GM19025 (cell line): ENCODE data around the gene ADPRHL1.
"Not testable (repeated sequence)": the region's sequence is repeated elsewhere in the genome, so short reads cannot be mapped to it uniquely, and the experiment has no call there.

Experiments
- ATAC-seq: cut with Tn5 transposase; IDR thresholded peaks from one replicate; pipeline ENCODE4 v1.9.1; 2021; ENCODE audit warnings: mild to moderate bottlenecking, low read depth, moderate library complexity; ENCODE audit not compliant: unreplicated experiment

ADPRHL1 gene

GRCh38 chr13:113383089-113383488, 70.2 kb downstream of the ADPRHL1 start:
- no peak for ATAC-seq

- not testable (repeated sequence) for ATAC-seq
Measured at GRCh38 chr13:113382542-113382941, 70.7 kb downstream of the ADPRHL1 start.

GRCh38 chr13:113378825-113379224, 74.5 kb downstream of the ADPRHL1 start:
- ATAC-seq: no peak

GRCh38 chr13:113374511-113375175, 78.6 kb downstream of the ADPRHL1 start:
- ATAC-seq: no peak

GRCh38 chr13:113373811-113374485, 79.3 kb downstream of the ADPRHL1 start:
- no peak for ATAC-seq

- ATAC-seq: not testable (repeated sequence)
Measured at GRCh38 chr13:113371701-113372100, 81.6 kb downstream of the ADPRHL1 start.

- no peak for ATAC-seq
Measured at GRCh38 chr13:113371061-113371460, 82.2 kb downstream of the ADPRHL1 start.

- ATAC-seq: no peak
Measured at GRCh38 chr13:113369881-113370280, 83.4 kb downstream of the ADPRHL1 start.

- no peak for ATAC-seq
Measured at GRCh38 chr13:113369189-113369588, 84.1 kb downstream of the ADPRHL1 start.

- not testable (repeated sequence) for ATAC-seq
Measured at GRCh38 chr13:113368353-113368752, 84.9 kb downstream of the ADPRHL1 start.

- ATAC-seq: no peak
Measured at GRCh38 chr13:113367771-113368170, 85.5 kb downstream of the ADPRHL1 start.

- no peak for ATAC-seq
Measured at GRCh38 chr13:113367020-113367560, 86.2 kb downstream of the ADPRHL1 start.

- ATAC-seq: no peak
Measured at GRCh38 chr13:113365971-113366588, 87.2 kb downstream of the ADPRHL1 start.

- ATAC-seq: no peak
Measured at GRCh38 chr13:113365583-113365970, 87.7 kb downstream of the ADPRHL1 start.

- ATAC-seq: no peak
Measured at GRCh38 chr13:113364901-113365582, 88.2 kb downstream of the ADPRHL1 start.

- no peak for ATAC-seq
Measured at GRCh38 chr13:113364311-113364889, 88.9 kb downstream of the ADPRHL1 start.

GRCh38 chr13:113361406-113361805, 91.9 kb downstream of the ADPRHL1 start:
- no peak for ATAC-seq

- no peak for ATAC-seq
Measured at GRCh38 chr13:113360446-113360845, 92.8 kb downstream of the ADPRHL1 start.

- no peak for ATAC-seq
Measured at GRCh38 chr13:113359571-113359970, 93.7 kb downstream of the ADPRHL1 start.

- ATAC-seq: no peak
Measured at GRCh38 chr13:113358653-113359190, 94.6 kb downstream of the ADPRHL1 start.
